Retinal pigment epithelial cell (primary cell): ENCODE data around the gene COMT.
"Not testable (repeated sequence)": the region's sequence is repeated elsewhere in the genome, so short reads cannot be mapped to it uniquely, and the experiment has no call there.

ENCODE experiments used
- DNase-seq: peaks from one replicate; pipeline ENCODE4 v3.0.0-alpha.2; 2010; ENCODE audit warnings: low read depth
- H3K4me3 ChIP-seq: 2 replicates; pipeline ENCODE4 v1.5.1; 2011; ENCODE audit warnings: mild to moderate bottlenecking, low read length, control low read depth, moderate library complexity
- CTCF ChIP-seq: conservative IDR thresholded peaks from 2 replicates; pipeline ENCODE4 v1.5.1; 2011; ENCODE audit warnings: low read depth, low read length, control low read depth, inconsistent platforms

The COMT gene

GRCh38 chr22:19923914-19924513 is 17.6 kb upstream of the COMT start:
- TF ChIP-seq CTCF = no peak
- no peak for DNase-seq
- H3K4me3 ChIP-seq = no peak overlapping the region

GRCh38 chr22:19926028-19926427 is 15.5 kb upstream of the COMT start:
- H3K4me3 ChIP-seq, DNase-seq: not testable (repeated sequence)

GRCh38 chr22:19927696-19928095 is 13.9 kb upstream of the COMT start:
- TF ChIP-seq CTCF = no peak
- DNase-seq = no peak
- H3K4me3 ChIP-seq = no peak overlapping the region

- no peak overlapping the region for H3K4me3 ChIP-seq
- DNase-seq = no peak
- no peak for TF ChIP-seq CTCF
Measured at GRCh38 chr22:19928207-19928606, 13.4 kb upstream of the COMT start.

- no peak overlapping the region for H3K4me3 ChIP-seq
- DNase-seq = no peak
- no peak for TF ChIP-seq CTCF
Measured at GRCh38 chr22:19929586-19930550, 11.7 kb upstream of the COMT start.

- no peak for TF ChIP-seq CTCF
- no peak for DNase-seq
- no peak overlapping the region for H3K4me3 ChIP-seq
Measured at GRCh38 chr22:19930551-19931486, 10.8 kb upstream of the COMT start.

GRCh38 chr22:19931514-19931913 is 10.1 kb upstream of the COMT start:
- no peak overlapping the region for H3K4me3 ChIP-seq
- no peak for DNase-seq
- no peak for TF ChIP-seq CTCF
